ENCODE data around the gene ARHGAP23.
A peak's percentile ranks its signal among the peaks of the same experiment; 100 is the strongest.
"Not testable (repeated sequence)": the region's sequence is repeated elsewhere in the genome, so short reads cannot be mapped to it uniquely, and the experiment has no call there.

DNA sequence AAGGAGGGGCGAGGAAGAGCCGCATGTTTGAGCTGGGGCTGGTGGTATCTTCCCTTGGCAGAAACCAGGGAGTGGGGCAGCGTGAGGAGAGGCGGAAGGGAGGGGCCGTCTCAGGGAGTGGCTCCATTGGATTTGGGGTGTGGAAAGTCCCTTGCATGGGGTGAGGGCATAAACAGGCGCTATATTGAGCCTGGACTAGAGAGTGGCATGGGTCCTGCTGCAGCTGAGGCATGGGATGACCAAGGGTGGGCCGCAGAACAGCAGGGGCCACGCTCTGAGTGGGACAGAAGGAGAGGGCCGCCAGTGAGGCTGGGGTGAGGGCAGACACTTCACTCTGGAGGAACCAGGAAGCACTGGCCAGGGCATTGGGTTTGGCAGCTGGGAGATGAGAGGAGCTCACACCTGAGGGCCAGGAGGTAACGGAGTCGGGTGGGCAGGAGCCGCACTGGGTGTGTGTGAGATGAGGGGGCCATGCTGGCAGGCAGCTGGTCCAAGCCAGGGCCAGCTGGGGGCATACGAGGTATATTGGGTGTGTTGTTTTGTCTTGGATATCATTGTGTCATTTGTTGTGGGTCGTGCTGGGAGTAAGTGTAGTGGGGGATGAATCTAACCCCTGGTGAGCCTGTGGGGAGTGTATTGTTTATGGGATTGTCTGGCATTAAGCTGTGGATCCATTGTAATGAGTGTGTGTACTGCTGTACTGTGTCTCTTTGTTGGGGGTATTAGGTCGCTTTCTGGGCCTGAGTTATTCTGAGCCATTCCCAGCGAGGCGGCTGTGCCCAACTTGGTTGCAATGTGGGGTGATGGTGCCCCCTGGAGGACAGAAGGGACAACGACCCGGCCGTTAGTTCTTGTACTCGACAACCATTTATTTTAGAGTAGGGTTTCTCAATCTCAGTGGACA is 56.2 kb downstream of the ARHGAP23 start:
- not testable (repeated sequence) for TF ChIP-seq TCF7 (IDR thresholded peaks at IDR 0.05; ENCODE audit: borderline replicate concordance)
- TF ChIP-seq, protein P1, sequence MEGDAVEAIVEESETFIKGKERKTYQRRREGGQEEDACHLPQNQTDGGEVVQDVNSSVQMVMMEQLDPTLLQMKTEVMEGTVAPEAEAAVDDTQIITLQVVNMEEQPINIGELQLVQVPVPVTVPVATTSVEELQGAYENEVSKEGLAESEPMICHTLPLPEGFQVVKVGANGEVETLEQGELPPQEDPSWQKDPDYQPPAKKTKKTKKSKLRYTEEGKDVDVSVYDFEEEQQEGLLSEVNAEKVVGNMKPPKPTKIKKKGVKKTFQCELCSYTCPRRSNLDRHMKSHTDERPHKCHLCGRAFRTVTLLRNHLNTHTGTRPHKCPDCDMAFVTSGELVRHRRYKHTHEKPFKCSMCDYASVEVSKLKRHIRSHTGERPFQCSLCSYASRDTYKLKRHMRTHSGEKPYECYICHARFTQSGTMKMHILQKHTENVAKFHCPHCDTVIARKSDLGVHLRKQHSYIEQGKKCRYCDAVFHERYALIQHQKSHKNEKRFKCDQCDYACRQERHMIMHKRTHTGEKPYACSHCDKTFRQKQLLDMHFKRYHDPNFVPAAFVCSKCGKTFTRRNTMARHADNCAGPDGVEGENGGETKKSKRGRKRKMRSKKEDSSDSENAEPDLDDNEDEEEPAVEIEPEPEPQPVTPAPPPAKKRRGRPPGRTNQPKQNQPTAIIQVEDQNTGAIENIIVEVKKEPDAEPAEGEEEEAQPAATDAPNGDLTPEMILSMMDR (IDR thresholded peaks at IDR 0.05 in 2 of 3, conservative IDR thresholded peaks at IDR 0.05 in 1 of 3; ENCODE audit: control insufficient read depth in 2 of 3, extremely low read depth in 1 of 3, insufficient read depth in 1 of 3, low read depth in 3 of 3, low read length in 3 of 3): peak; percentile 62 to 67 (median 63)
